BJ (cell line): Measurements from ENCODE around the gene RSL24D1. TPM values are rescaled to one million over a fixed set of nuclear protein-coding genes. Genes with fewer than 3 reads are reported as not detected.

Source experiments
- CTCF ChIA-PET: fragments of 350-600 bp; formaldehyde crosslinking; extraction: SDS; loops from one replicate; lab custom pipeline; 2021; ENCODE audit warnings: antibody characterized with exemption, inconsistent platforms; lab: Yijun Ruan, JAX
- POLR2A ChIA-PET: fragments of 300-600 bp; sonication (Branson Sonifier 250); formaldehyde crosslinking; extraction: SDS; loops from one replicate; lab custom pipeline; 2021; ENCODE audit warnings: antibody characterized with exemption; lab: Charles Lee
- DNase-seq: peaks from one replicate; pipeline ENCODE4 v3.0.0-alpha.2; 2011; ENCODE audit warnings: low read depth
- H3K27me3 ChIP-seq: 2 replicates; pipeline ENCODE4 v1.6.0; 2011; ENCODE audit warnings: low read length; ENCODE audit not compliant: control insufficient read depth, insufficient read depth
- H3K36me3 ChIP-seq: 2 replicates; pipeline ENCODE4 v1.5.1; 2011; ENCODE audit warnings: low read length; ENCODE audit not compliant: control insufficient read depth, insufficient read depth
- H3K4me3 ChIP-seq: 2 replicates; pipeline ENCODE4 v1.5.1; 2011; ENCODE audit warnings: low read depth, mild to moderate bottlenecking, control low read depth, low read length
- CTCF ChIP-seq: IDR thresholded peaks from 2 replicates; pipeline ENCODE4 v1.5.1; 2011; ENCODE audit warnings: low read depth, mild to moderate bottlenecking, control low read depth, inconsistent platforms, low read length, moderate library complexity; ENCODE audit not compliant: insufficient read depth
- polyA plus RNA-seq: library from polyadenylated mRNA; depleted of rRNA; stranded (reverse); fragments of >200 nt; gene quantifications from 2 replicates; pipeline ENCODE4 v1.2.3, GENCODE V29; 2011

The RSL24D1 gene
- polyA plus RNA-seq, 1 experiment = 32.0 TPM

GRCh38 chr15:55197719-55198118 is 978 bp upstream of the RSL24D1 start:
- no peak for TF ChIP-seq CTCF
- no peaks in the 10 kb centered on the region for H3K27me3 ChIP-seq
- H3K4me3 ChIP-seq = peak overlapping the region; percentile 81
- DNase-seq = no peak
- POLR2A ChIA-PET = no interaction called here
- H3K36me3 ChIP-seq = no peaks in the 10 kb centered on the region
- CTCF ChIA-PET = interaction anchor here (0.7 to 1.5 kb wide), 4 partner anchors 10 to 93 kb away, joined by 3 to 4 read pairs (median 4); no protein-coding TSS in a partner anchor

GRCh38 chr15:55197362-55197705 is 593 bp upstream of the RSL24D1 start:
- no peaks in the 10 kb centered on the region for H3K36me3 ChIP-seq
- peak overlapping the region; percentile 81 for H3K4me3 ChIP-seq
- no peaks in the 10 kb centered on the region for H3K27me3 ChIP-seq
- ChIA-PET POLR2A (interaction anchor here (1.2 kb wide), 1 partner anchor 121 kb away, joined by 5 read pairs; the partner anchor contains the start of genes PIGB and PIGBOS1), CTCF (interaction anchor here (0.7 to 1.5 kb wide), 8 partner anchors 10 to 238 kb away, joined by 3 to 4 read pairs (median 3); partner anchors contain the start of genes PIGB and PIGBOS1)
- DNase-seq = no peak
- TF ChIP-seq CTCF = no peak

- Histone ChIP-seq H3K4me3 (peak overlapping the region; percentile 81), H3K27me3 (no peaks in the 10 kb centered on the region), H3K36me3 (peaks cover 3% of the 10 kb centered on the region; the same call in 1 of the 2 replicates)
- ChIA-PET POLR2A (no interaction called here), CTCF (interaction anchor here (0.8 to 1.4 kb wide), 5 partner anchors 9 to 239 kb away, joined by 3 to 4 read pairs (median 3); no protein-coding TSS in a partner anchor)
- no peak for DNase-seq
- TF ChIP-seq CTCF = no peak
Observed at GRCh38 chr15:55195996-55196395, 745 bp downstream of the RSL24D1 start.

- ChIA-PET CTCF (interaction anchor here (0.7 to 1.1 kb wide), 2 partner anchors 9 to 27 kb away, joined by 3 read pairs; no protein-coding TSS in a partner anchor), POLR2A (no interaction called here)
- Histone ChIP-seq H3K36me3 (peaks cover 5% of the 10 kb centered on the region), H3K27me3 (no peaks in the 10 kb centered on the region), H3K4me3 (no peak overlapping the region)
- DNase-seq = no peak
- TF ChIP-seq CTCF = no peak
Observed at GRCh38 chr15:55194256-55194655, 2.5 kb downstream of the RSL24D1 start.

GRCh38 chr15:55186331-55186730 is 10.4 kb downstream of the RSL24D1 start:
- POLR2A ChIA-PET = no interaction called here
- H3K36me3 ChIP-seq = peaks cover 6% of the 10 kb centered on the region
- H3K4me3 ChIP-seq = no peak overlapping the region
- DNase-seq = no peak
- CTCF ChIA-PET = interaction anchor here (1.2 kb wide), 1 partner anchor 12 kb away, joined by 4 read pairs; no protein-coding TSS in a partner anchor
- no peaks in the 10 kb centered on the region for H3K27me3 ChIP-seq
- no peak for TF ChIP-seq CTCF
